DMS 273 (cell line): ENCODE data around the gene RNF13.
"Not testable (repeated sequence)": the region's sequence is repeated elsewhere in the genome, so short reads cannot be mapped to it uniquely, and the experiment has no call there.

ENCODE experiments used
- DNase-seq: peaks from one replicate; lab custom pipeline; 2025; ENCODE audit not compliant: unreplicated experiment; lab: John Stamatoyannopoulos, UW

Gene RNF13

DNA sequence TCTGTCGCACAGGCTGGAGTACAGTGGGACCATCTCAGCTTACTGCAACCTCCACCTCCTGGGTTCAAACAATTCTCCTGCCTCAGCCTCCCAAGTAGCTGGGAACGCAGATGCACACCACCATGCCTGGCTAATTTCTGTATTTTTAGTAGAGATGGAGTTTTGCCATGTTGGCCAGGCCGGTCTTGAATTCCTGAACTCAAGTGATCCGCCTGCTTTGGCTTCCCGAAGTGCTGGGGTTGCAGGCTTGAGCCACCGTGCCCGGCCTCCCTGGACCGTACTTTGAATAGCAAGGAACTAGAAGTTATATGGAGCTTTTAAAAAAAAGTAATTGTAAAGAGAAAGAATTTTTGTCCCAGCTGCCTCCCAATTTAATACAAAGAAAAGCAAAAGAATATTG lies 12.3 kb upstream of the RNF13 start:
- no peak for DNase-seq

DNA sequence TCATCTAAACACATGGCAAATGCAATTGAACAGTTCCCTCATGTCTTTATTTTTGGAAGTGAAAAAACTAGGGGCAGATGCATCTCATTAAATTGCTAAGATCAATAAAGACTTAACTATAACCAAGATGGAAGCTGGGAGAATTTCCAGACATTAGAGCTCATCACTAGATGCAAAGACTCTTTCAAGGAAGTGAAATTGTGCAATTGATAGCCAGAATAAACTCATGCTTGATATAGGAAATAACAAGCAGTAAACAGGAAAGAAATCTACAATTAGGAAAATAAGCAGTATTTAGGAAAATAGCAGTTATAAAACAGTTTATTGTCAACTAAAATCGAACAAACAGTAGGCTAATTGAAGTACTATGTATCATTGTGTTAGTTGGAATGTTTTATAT lies 11.8 kb upstream of the RNF13 start:
- DNase-seq: no peak

DNA sequence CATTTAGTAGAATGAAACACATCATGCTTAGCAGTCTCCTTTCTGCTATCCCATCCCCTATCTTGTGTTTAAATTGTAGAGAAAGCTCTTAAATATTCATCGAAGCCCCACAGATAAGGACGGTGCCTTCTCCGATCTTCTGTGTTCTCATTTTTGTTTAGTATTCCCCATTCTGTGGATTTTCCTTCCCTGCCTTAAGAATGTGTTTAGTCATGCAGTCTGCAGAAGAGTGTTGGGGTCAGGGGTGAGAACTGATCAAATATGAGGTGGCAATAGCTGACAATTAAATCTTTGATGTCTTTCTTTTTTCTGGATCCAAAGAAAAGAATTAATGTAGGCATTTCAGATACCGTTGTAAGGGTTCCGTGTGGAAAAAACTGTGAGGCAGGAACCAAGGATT lies 11.4 kb upstream of the RNF13 start:
- DNase-seq: no peak

DNA sequence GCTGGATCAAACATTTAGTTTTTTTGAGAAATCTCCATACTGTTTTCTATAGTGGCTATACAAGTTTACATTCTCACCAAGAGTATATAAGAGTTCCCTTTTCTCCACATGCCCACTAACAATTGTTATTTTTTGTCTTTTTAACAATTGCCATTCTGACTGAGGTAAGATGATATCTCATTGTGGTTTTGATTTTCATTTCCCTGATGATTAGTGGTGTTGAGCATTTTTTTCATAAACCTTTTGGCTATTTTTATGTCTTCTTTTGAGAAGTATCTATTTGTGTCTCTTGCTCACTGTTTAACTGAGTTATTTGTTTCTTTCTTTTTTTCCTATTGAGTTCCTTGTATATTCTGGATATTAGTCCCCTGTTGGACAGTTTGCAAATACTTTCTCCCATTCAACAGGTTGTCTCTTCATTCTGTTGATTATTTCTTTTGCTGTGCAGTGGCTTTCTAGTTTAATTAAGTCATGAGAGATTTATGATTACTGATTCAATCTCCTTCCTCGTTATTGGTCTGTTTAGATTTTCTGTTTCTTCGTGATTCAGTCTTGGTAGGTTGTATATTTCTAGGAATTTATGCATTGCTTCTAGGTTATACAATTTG lies 6.7 kb upstream of the RNF13 start:
- no peak for DNase-seq

DNA sequence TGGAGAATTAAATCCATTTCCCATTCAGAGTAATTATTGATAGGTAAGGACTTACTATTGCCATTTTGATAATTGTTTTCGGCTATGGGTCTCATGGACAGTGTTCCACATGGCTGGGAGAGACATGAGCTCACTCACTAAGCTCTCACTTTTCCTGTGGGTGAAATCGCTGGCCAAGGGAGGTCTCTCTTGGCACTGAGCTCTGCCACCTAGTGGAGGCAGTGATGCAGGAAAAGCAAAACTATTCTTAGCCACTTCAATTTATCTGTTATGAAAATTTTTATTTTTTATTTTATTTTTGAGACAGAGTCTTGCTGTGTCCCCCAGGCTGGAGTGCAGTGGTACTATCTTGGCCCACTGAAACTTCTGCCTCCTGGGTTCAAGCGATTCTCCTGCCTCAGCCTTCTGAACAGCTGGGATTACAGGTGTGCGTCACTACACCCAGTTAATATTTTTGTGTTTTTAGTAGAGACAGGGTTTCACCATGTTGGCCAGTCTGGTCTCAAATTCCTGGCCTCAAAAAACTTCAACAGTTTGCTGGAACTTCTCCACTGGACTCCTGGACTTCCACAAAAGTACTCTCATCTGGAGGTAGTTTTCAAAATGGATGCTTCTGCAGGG lies 4.7 kb upstream of the RNF13 start:
- DNase-seq: peak; percentile 92

DNA sequence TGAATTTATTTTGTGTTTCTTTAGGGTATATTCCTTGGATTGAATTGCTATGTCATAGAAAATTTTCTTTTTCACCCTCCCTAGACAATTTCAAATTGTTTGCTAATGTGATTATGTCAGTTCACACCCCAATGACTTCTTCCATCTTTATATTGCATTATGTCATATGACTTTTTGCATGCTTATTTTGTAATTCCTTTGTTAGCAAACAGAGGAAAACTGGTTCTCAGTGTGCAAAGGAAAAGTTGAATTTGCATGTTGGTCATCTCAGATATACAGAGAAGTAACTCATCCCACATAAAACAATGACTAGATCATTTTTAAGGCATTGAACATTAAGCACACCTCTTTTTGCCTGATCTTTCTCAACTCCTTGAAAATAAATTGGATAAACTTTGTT lies 3.3 kb upstream of the RNF13 start:
- no peak for DNase-seq

DNA sequence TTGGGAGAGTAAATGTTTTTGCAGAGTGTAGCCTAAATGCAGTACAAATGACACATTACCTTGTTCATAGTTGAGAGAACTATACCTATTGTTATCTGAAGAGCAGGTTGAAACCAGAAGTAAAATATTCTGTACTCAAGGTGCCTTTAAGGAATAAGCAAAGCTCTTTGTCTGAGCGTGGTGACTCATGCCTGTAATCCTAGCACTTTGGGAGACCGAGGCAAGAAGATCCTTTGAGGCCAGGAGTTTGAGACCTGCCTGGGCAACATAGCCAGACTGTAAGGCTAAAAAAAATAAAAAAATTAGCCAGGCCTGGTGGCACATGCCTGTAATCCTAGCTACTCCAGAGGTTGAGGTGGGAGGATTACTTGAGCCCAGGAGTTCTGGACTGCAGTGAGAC lies 2.2 kb upstream of the RNF13 start:
- DNase-seq: no peak

DNA sequence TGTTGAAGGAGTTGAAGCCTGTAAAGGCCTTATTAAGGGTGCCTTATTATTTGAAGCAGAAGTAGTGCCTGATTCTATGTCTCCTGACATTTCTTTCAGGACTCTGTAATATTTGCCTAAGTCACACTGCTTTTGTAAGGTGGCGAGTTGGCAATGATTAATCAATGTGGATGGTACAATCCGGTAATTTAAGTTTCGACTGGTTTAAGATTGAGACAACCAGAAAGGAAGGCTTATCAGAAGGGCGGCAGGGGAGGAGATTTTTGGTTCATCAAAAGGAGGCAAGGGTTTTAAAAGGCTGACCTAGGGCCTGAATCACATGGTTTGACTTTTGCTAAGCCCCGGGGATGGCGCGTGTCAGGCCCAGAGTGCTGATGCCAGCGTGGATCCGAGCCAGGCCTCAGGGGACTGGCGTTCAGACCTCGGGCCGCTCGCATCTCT lies 830 bp upstream of the RNF13 start:
- no peak for DNase-seq

DNA sequence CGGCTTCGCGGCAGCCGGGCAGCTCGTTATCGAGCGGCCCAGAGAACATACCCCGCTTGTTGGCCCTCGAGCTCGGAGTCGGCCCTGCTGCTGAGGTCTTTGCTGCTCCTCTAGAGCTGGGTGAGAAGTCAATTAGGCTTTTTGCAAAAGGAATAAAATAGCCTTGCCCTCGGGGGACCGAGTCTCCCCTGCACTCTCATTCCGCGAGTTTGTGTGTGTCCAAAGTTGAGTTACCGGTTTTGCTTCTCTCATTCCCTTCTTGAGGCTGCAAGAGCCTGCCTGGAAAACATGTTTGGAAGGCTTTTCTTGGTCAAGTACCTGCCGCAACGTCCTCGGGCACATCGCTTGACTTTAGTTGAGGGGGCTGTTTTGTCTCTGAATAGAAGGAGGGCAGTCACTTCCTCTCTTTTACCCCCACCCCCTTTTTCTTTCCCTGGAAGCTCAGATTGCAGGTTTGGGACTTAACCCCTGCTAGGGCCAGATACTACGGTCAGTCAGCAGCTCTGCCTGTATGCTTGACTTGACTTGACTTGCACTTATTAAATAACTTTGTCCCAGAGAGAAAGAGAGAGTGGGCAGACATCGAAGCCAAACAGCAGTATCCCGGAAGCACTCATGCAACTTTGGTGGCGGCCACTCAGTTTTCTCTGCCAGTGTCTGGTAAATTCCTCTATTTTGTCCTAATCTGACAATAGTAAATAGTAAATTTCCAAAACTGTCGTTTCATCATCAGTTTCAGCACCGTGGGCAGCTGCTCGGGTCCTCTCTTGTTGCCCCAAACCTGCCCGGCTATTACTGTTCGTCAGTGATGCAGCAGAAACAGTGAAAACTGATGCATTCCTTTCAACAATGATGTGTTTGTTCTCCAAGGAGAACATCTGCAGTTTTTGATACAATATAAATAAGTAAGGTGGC lies 609 bp downstream of the RNF13 start:
- DNase-seq: peak; percentile 58

DNA sequence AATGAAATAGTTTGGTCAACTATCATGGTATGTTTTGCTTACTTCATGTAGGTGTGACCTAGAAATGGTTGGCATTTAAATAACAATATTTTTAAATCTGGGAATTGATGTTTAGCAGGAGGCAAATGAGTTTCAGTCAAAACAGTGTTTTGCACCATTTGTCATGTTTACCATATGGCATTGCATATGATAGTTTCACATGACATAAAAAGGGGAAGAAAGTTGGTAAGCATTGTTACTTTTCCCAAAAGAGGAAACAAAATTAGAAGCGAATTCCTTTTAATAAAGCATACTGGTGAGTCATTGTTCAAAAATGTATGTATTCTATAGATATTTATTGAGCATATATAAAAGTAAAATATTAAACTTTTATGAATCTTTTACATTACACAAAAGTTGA lies 2.3 kb downstream of the RNF13 start:
- no peak for DNase-seq

DNA sequence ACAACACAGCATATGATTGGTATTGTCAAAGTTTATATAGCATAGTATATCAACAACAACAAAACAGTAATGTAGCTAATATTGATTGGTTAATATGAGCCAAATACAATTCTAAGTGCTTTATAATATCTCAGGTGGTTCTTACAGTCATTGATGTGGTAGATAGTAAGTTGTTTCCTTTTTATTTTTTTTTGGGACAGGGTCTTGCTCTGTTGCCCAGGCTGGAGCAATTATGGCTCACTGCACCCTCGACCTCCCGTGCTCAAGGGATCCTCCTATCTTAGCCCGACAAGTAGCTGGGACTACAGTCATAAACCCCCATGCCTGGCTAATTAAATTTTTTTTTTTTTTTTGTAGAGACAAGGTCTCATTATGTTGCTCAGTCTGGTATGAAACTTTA lies 2.7 kb downstream of the RNF13 start:
- no peak for DNase-seq

DNA sequence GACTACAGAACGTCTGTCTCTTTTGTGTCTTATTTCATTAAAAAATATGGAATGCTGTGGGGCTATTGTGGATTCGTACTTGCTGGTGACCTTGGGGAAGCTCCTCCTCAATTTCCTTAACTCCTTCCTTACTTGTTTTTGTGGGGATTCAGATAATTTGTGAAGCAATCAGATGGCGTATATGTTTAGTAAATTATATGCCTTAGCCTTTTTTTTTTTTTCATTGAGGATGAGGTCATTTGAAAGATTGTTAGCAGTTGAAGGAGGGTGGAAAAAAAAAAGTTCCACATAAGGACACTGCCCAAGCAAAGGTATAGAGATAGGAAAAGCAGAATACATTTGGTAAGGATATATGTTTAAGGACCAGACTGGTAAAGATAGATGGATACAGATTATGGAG lies 3.3 kb downstream of the RNF13 start:
- no peak for DNase-seq

DNA sequence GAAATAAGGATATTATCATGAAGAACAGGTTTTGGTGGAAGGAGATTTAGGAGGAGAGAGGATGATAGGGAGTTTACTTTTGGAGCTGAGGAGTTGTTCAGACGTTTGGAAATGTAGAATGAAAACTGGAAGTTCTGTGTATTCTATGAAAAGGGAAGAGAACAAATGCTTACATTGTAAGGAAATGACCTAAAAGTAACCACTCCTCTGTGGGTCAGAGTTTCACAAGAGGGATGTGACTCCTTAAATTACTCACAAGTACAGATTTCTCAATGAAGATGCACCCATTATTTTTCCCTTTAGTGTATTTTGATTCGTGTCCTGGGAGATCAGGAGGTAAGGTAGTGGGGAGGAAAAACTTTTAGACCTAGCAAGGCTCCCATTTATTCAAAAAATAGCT lies 4.0 kb downstream of the RNF13 start:
- no peak for DNase-seq

DNA sequence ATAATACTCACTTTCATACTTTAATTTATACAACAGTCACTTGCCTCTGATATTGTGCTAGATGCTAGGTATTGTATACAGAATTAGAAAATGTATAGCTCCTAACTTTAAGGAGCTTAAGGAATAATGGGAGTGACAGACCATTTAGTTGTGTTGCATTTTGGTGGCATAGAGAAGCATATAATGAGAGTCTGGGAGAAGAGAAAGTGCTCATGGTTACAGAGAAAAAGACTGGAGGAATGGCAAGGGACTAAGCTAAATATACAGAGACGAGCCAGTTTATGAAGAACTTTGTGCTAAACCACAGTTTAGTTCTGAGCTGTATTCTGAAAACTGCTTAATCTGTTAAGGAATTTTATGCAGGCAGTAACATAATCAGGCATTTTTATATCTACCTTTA lies 6.4 kb downstream of the RNF13 start:
- no peak for DNase-seq

DNA sequence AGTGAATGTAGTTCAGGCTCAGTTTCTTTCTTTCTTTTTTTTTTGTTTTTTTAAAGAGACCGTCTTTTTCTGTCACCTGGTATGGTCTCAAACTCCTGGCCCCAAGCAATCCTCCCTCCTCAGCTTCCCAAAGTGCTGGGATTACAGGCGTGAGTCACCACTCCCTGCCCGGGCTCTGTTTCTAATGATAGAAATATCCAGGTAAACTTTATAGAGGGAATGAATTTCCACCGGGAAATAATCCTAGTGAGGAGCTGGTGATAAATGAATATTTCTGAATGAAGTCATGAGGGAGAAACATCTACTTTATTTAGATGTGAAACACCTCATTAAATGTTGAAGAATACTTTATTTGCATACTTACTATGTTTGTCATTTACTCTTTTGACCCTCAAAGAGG lies 7.2 kb downstream of the RNF13 start:
- no peak for DNase-seq

DNA sequence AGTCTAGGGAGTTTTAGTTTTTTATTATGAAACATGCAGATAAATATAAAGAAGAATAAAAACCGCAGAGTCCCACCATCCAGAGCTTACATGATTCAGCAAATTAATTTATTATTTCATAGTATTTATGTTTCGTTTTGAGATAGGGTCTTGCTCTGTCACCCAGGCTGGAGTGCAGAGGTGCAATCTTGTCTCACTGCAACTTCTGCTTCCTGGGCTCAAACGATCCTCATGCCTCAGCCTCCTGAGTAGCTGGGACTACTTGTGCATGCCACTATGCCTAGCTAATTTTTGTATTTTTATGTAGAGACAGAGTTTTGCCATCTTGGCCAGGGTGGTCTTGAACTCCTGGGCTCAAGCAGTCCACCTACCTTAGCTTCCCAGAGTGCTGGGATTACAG lies 13.6 kb downstream of the RNF13 start:
- no peak for DNase-seq

DNA sequence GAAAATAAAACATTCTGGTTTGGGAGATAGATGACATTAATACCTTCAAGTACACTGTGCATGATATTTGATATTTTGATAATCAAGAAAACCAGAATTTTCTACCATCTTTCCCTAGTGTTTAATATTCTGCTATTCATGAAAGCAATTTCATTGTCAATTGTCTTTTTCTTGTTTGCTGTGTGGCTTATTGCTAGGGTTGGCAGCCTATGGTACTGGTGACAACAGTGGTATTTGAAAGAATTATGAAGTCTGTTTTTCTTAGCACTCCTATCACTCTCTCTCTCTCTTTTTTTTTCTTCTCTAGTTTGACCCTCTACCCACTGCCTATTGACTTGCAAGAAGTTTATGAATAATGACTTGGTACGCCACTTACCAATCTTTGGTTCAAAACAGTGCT lies 15.4 kb downstream of the RNF13 start:
- no peak for DNase-seq

DNA sequence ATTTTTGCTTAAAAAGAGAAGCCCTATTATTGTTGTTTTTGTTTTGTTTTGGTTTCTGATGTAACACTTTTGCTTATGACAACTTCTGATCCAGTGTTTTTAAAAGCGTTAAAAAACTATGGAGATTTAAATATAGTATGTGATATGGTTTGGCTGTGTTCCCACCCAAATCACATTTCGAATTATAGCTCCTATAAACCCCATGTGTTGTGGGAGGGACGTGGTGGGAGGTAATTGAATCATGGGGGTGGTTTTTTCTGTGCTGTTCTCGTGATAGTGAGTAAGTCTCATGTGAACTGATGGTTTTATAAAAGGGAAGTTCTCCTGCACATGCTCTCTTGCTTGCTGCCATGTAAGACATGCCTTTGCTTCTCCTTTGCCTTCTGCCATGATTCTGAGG lies 16.6 kb downstream of the RNF13 start:
- not testable (repeated sequence) for DNase-seq

DNA sequence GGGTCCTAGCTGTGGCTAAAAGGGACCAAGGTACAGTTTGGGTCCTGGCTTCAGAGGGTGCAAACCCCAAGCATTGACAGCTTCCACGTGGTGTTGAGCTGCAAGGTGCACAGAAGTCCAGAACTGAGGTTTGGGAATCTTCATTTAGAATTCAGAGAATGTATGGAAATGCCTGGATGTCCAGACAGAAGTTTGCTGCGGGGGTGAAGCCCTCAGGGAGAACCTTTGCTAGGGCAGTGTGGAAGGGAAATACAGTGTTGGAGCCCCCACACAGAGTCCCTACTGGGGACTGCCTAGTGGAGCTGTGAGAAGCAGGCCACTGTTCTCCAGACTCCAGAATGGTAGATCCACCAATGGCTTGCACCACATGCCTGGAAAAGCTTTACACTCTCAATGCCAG lies 17.9 kb downstream of the RNF13 start:
- DNase-seq: peak; percentile 35

DNA sequence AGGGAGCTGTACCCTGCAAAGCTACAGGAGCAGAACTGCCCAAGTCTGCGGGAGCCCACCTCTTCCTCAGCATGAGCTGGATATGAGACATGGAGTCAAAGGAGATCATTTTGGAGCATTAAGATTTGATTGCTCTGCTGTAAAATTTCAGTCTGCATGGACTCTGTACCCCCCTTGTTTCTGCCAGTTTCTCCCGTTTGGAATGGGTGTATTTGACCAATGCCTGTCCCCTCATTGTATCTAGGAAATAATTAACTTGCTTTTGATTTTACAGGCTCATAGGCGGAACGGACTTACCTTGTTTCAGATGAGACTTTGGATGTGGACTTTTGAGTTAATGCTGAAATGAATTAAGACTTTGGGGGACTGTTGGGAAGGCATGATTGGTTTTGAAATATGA lies 18.3 kb downstream of the RNF13 start:
- no peak for DNase-seq

DNA sequence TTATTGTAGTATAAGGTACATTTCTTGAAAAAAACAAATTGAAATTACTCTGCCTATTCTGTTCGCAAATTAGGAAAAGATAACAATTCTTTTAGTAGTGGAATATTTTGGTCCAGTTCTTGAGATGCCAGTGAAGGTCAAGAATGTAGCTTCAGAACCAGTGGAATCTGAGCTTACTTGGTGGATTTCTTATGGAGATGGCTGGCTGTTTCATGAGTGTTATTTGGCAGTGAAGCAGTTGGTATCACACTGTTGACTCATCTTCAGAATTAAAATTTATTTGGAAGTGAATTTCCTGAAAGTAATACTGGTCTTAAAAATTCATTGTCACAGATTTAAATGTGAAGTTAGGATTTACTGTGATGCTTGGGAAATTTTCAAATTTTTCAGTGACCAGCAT lies 19.1 kb downstream of the RNF13 start:
- no peak for DNase-seq

DNA sequence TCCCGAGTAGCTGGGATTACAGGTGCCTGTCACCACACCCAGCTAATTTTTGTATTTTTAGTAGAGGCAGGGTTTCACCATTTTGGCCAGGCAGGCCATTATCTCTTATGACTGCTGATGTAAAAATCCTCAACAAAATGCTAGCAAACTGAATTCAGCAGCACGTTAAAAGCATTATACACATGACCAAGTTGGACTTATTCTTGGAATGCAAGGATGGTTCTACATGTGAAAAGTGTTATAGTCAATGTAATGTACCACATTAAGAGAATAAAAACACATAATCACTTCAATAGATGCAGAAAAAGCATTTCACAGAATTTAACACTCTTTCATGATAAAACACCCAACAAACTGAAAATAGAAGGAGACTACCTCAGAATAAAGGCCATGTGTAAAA lies 20.2 kb downstream of the RNF13 start:
- no peak for DNase-seq
